DMS 273 (cell line): ENCODE data around the gene USP3.
A peak's percentile ranks its signal among the peaks of the same experiment; 100 is the strongest.
"Not testable (repeated sequence)": the region's sequence is repeated elsewhere in the genome, so short reads cannot be mapped to it uniquely, and the experiment has no call there.

Experiments used
- DNase-seq: peaks from one replicate; lab custom pipeline; 2025; ENCODE audit not compliant: unreplicated experiment; lab: John Stamatoyannopoulos, UW

USP3 gene

GRCh38 chr15:63509955-63510940 is 5.9 kb downstream of the USP3 start:
- peak; percentile 43 for DNase-seq

- no peak for DNase-seq
Measured at GRCh38 chr15:63512148-63512547, 7.8 kb downstream of the USP3 start.

- no peak for DNase-seq
Measured at GRCh38 chr15:63513271-63513670, 8.9 kb downstream of the USP3 start.

GRCh38 chr15:63513728-63514127 is 9.3 kb downstream of the USP3 start:
- no peak for DNase-seq

GRCh38 chr15:63514531-63514943 is 10.1 kb downstream of the USP3 start:
- DNase-seq = peak; percentile 10

- no peak for DNase-seq
Measured at GRCh38 chr15:63517202-63517601, 12.8 kb downstream of the USP3 start.

GRCh38 chr15:63517628-63518027 is 13.2 kb downstream of the USP3 start:
- no peak for DNase-seq

- no peak for DNase-seq
Measured at GRCh38 chr15:63519041-63519440, 14.6 kb downstream of the USP3 start.

- DNase-seq = no peak
Measured at GRCh38 chr15:63519548-63520178, 15.3 kb downstream of the USP3 start.

- not testable (repeated sequence) for DNase-seq
Measured at GRCh38 chr15:63520462-63520861, 16.1 kb downstream of the USP3 start.

- DNase-seq = no peak
Measured at GRCh38 chr15:63522225-63522578, 17.8 kb downstream of the USP3 start.

GRCh38 chr15:63523306-63523990 is 19.1 kb downstream of the USP3 start:
- DNase-seq = no peak

GRCh38 chr15:63524316-63525015 is 20.1 kb downstream of the USP3 start:
- DNase-seq = no peak

- DNase-seq = no peak
Measured at GRCh38 chr15:63526401-63526800, 22.0 kb downstream of the USP3 start.

- DNase-seq = no peak
Measured at GRCh38 chr15:63528138-63528659, 23.8 kb downstream of the USP3 start.

- no peak for DNase-seq
Measured at GRCh38 chr15:63530235-63530634, 25.8 kb downstream of the USP3 start.

- DNase-seq = no peak
Measured at GRCh38 chr15:63530752-63531299, 26.4 kb downstream of the USP3 start.

- no peak for DNase-seq
Measured at GRCh38 chr15:63531586-63531985, 27.2 kb downstream of the USP3 start.

- no peak for DNase-seq
Measured at GRCh38 chr15:63532307-63532744, 27.9 kb downstream of the USP3 start.

- not testable (repeated sequence) for DNase-seq
Measured at GRCh38 chr15:63534888-63535287, 30.5 kb downstream of the USP3 start.
